ENCODE data around the gene NDUFB7. TPM values are rescaled to one million over a fixed set of nuclear protein-coding genes. Genes with fewer than 3 reads are reported as not detected.
A peak's percentile ranks its signal among the peaks of the same experiment; 100 is the strongest.

Gene NDUFB7
- total and polyA plus RNA-seq, 7 donors, result 475 to 853 (median 607) TPM

GRCh38 chr19:14560776-14561108, 11.1 kb downstream of the NDUFB7 start:
- 81 to 90% methylated on average over 6 of the region's 6 CpGs for WGBS, 2 donors
- Histone ChIP-seq H3K4me1 (peaks cover 0 to 9% (median 7%) of the 10 kb centered on the region in 4 donors), H3K4me3 (no peak overlapping the region), H3K27me3 (no peaks in the 10 kb centered on the region), H3K36me3 (peaks cover 0 to 17% (median 0%) of the 10 kb centered on the region in 4 donors), H3K27ac (peak overlapping the region in 1 of 4 donors; percentile 56), H3K9me3 (no peaks in the 10 kb centered on the region)
- TF ChIP-seq CTCF (IDR thresholded peaks at IDR 0.05) (no peak), POLR2A (IDR thresholded peaks at IDR 0.05) (no peak), EP300 (IDR thresholded peaks at IDR 0.05) (no peak), POLR2AphosphoS5 (IDR thresholded peaks at IDR 0.05) (no peak)
- DNase-seq, result no peak
- intact Hi-C loops (cut with DNase I), result no loop called here

- no peak for DNase-seq
- TF ChIP-seq CTCF (IDR thresholded peaks at IDR 0.05) (no peak), EP300 (IDR thresholded peaks at IDR 0.05) (no peak), POLR2AphosphoS5 (IDR thresholded peaks at IDR 0.05) (no peak), POLR2A (IDR thresholded peaks at IDR 0.05) (no peak)
- WGBS, 2 donors, result 77 to 90% methylated on average over 28 of the region's 28 CpGs
- peak overlapping the region in 2 of 4 donors; percentile 14 to 56 for H3K27ac ChIP-seq
- no peaks in the 10 kb centered on the region for H3K27me3 ChIP-seq
- peaks cover 0 to 11% (median 0%) of the 10 kb centered on the region in 4 donors for H3K36me3 ChIP-seq
- H3K4me3 ChIP-seq, result no peak overlapping the region
- peaks cover 0 to 9% (median 7%) of the 10 kb centered on the region in 4 donors for H3K4me1 ChIP-seq
- H3K9me3 ChIP-seq, result no peaks in the 10 kb centered on the region
- intact Hi-C loops (cut with DNase I), result no loop called here
Observed at GRCh38 chr19:14559916-14560775, 11.7 kb downstream of the NDUFB7 start.

GRCh38 chr19:14558370-14559066, 13.3 kb downstream of the NDUFB7 start:
- intact Hi-C loops (cut with DNase I), result no loop called here
- Histone ChIP-seq H3K4me1 (peaks cover 0 to 9% (median 7%) of the 10 kb centered on the region in 4 donors), H3K27ac (no peak overlapping the region), H3K4me3 (no peak overlapping the region), H3K27me3 (no peaks in the 10 kb centered on the region), H3K9me3 (no peaks in the 10 kb centered on the region), H3K36me3 (peaks cover 0 to 3% (median 0%) of the 10 kb centered on the region in 4 donors)
- TF ChIP-seq CTCF (IDR thresholded peaks at IDR 0.05) (no peak), EP300 (IDR thresholded peaks at IDR 0.05) (no peak), POLR2A (IDR thresholded peaks at IDR 0.05) (no peak), POLR2AphosphoS5 (IDR thresholded peaks at IDR 0.05) (no peak)
- no peak for DNase-seq
- WGBS, 2 donors, result 87 to 90% methylated on average over 23 of the region's 23 CpGs

- 9 to 12% methylated on average over 18 of the region's 18 CpGs for WGBS, 2 donors
- Histone ChIP-seq H3K4me3 (peak overlapping the region in 2 of 4 donors; percentile 7 to 22), H3K27me3 (no peaks in the 10 kb centered on the region), H3K4me1 (peaks cover 0 to 9% (median 7%) of the 10 kb centered on the region in 4 donors), H3K36me3 (peaks cover 0 to 10% (median 0%) of the 10 kb centered on the region in 4 donors), H3K27ac (no peak overlapping the region), H3K9me3 (no peaks in the 10 kb centered on the region)
- TF ChIP-seq POLR2AphosphoS5 (IDR thresholded peaks at IDR 0.05) (no peak), CTCF (IDR thresholded peaks at IDR 0.05) (peak; percentile 39 to 96 (median 78)), EP300 (IDR thresholded peaks at IDR 0.05) (no peak), POLR2A (IDR thresholded peaks at IDR 0.05) (no peak)
- intact Hi-C loops (cut with DNase I), result no loop called here
- DNase-seq, result peak; percentile 76
Observed at GRCh38 chr19:14556662-14557188, 15.1 kb downstream of the NDUFB7 start.
